Parathyroid adenoma (tissue), 2 donors: Measurements from ENCODE around the gene CDH18.

Experiments used
- H2AFZ ChIP-seq: fragments of 300-600 bp; sonication (generic); one replicate; pipeline ENCODE4 v1.7.0; 2017; ENCODE audit warnings: antibody characterized with exemption, mild to moderate bottlenecking
- H3K27ac ChIP-seq: fragments of 300-600 bp; sonication (generic); one replicate; pipeline ENCODE4 v1.7.0; 2017
- H3K27me3 ChIP-seq: fragments of 300-600 bp; sonication (generic); one replicate; pipeline ENCODE4 v1.7.0; 2017; ENCODE audit warnings: low read length; ENCODE audit not compliant: control insufficient read depth, insufficient read depth
- H3K36me3 ChIP-seq: fragments of 300-600 bp; sonication (generic); one replicate; pipeline ENCODE4 v1.7.0; 2017; ENCODE audit warnings: low read length; ENCODE audit not compliant: control insufficient read depth, insufficient read depth
- H3K4me1 ChIP-seq: fragments of 300-600 bp; sonication (generic); one replicate; pipeline ENCODE4 v1.7.0; 2017; ENCODE audit warnings: control low read depth
- H3K4me2 ChIP-seq: fragments of 300-600 bp; sonication (generic); one replicate; pipeline ENCODE4 v1.7.0; 2017; ENCODE audit warnings: low read length
- H3K4me3 ChIP-seq: fragments of 300-600 bp; sonication (generic); one replicate; pipeline ENCODE4 v1.7.0; 2017; ENCODE audit warnings: low read depth, low read length
- H3K79me2 ChIP-seq: fragments of 300-600 bp; sonication (generic); one replicate; pipeline ENCODE4 v1.7.0; 2017; ENCODE audit warnings: control low read depth
- H3K9ac ChIP-seq: fragments of 300-600 bp; sonication (generic); one replicate; pipeline ENCODE4 v1.7.0; 2017; ENCODE audit warnings: mild to moderate bottlenecking
- H3K9me3 ChIP-seq: fragments of 300-600 bp; sonication (generic); one replicate; pipeline ENCODE4 v1.7.0; 2017; ENCODE audit warnings: low read length; ENCODE audit not compliant: control insufficient read depth
- TF ChIP-seq, protein P1 (sequence below): fragments of 300-600 bp; sonication (generic); IDR thresholded peaks from one replicate; pipeline ENCODE4 v1.7.0; 2017; ENCODE audit warnings: antibody characterized with exemption, mild to moderate bottlenecking
- donor health status: primary hyperparathyroidism.

CDH18 gene

DNA sequence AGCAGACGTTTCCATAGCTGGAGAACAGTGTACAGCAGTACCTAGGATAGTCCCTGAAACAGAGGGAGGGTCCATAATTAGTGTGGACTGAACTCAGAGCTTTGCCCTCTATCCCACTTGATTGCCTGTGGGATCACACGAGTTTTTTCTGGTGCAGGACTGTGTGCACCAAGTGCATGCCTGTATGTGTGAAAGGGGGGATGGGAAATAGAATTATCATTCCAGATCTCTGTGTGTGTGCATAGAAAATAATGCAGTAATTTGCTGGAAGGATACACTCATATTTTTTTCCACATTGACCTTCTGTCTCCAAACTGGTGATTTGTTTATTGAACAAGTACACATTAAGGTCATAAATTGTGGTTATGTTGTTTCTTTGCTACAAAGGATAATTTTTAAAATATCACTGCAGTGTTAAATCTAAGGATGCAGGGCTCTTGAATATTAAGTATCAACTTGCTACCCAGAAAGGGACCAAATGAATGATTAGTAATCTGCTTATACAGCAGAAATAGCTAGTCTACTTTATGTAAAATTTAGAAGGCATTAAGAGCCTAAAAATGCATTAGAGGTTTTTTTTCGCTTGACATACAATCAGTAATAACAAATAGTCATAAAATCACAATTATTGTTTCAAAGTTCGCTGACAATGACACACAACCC lies 292.9 kb downstream of the CDH18 start:
- Histone ChIP-seq H3K4me2 (no peak overlapping the region), H3K27ac (no peak overlapping the region), H3K4me1 (no peaks in the 10 kb centered on the region), H3K4me3 (no peak overlapping the region), H3K9me3 (no peaks in the 10 kb centered on the region), H3K27me3 (no peaks in the 10 kb centered on the region), H2AFZ (no peak overlapping the region), H3K79me2 (no peaks in the 10 kb centered on the region), H3K36me3 (no peaks in the 10 kb centered on the region), H3K9ac (no peak overlapping the region)
- TF ChIP-seq, protein P1, sequence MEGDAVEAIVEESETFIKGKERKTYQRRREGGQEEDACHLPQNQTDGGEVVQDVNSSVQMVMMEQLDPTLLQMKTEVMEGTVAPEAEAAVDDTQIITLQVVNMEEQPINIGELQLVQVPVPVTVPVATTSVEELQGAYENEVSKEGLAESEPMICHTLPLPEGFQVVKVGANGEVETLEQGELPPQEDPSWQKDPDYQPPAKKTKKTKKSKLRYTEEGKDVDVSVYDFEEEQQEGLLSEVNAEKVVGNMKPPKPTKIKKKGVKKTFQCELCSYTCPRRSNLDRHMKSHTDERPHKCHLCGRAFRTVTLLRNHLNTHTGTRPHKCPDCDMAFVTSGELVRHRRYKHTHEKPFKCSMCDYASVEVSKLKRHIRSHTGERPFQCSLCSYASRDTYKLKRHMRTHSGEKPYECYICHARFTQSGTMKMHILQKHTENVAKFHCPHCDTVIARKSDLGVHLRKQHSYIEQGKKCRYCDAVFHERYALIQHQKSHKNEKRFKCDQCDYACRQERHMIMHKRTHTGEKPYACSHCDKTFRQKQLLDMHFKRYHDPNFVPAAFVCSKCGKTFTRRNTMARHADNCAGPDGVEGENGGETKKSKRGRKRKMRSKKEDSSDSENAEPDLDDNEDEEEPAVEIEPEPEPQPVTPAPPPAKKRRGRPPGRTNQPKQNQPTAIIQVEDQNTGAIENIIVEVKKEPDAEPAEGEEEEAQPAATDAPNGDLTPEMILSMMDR: no peak

DNA sequence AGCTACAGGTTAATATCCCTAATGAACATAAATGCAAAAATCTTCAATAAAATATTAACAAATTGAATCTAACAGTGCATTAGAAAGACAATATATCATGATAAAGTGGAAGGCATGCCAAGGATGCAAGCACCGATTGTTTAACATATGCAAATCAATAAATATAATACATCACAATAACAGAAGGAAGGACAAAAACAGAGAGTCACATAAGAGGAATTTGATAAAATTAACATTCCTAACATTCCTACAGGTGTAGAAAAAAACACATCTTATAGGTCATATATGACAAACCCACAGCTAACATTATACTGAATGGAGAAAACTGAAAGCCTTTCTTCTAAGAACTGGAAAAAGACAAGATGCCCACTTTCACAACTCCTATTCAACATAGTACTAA lies 297.0 kb downstream of the CDH18 start:
- H3K4me3 ChIP-seq: no peak overlapping the region
- H2AFZ ChIP-seq: no peak overlapping the region
- H3K9ac ChIP-seq: no peak overlapping the region
- H3K27me3 ChIP-seq: no peaks in the 10 kb centered on the region
- TF ChIP-seq, protein P1: no peak
- H3K4me1 ChIP-seq: no peaks in the 10 kb centered on the region
- H3K36me3 ChIP-seq: no peaks in the 10 kb centered on the region
- no peaks in the 10 kb centered on the region for H3K79me2 ChIP-seq
- no peaks in the 10 kb centered on the region for H3K9me3 ChIP-seq
- no peak overlapping the region for H3K27ac ChIP-seq
- H3K4me2 ChIP-seq: no peak overlapping the region

- H3K4me1 ChIP-seq: no peaks in the 10 kb centered on the region
- H3K27ac ChIP-seq: no peak overlapping the region
- TF ChIP-seq, protein P1: no peak
- no peaks in the 10 kb centered on the region for H3K27me3 ChIP-seq
- H3K4me2 ChIP-seq: no peak overlapping the region
- H2AFZ ChIP-seq: no peak overlapping the region
- H3K9ac ChIP-seq: no peak overlapping the region
- no peaks in the 10 kb centered on the region for H3K79me2 ChIP-seq
- no peaks in the 10 kb centered on the region for H3K9me3 ChIP-seq
- no peak overlapping the region for H3K4me3 ChIP-seq
- H3K36me3 ChIP-seq: no peaks in the 10 kb centered on the region
Observed at GRCh38 chr5:19685473-19685872, 302.5 kb downstream of the CDH18 start.

DNA sequence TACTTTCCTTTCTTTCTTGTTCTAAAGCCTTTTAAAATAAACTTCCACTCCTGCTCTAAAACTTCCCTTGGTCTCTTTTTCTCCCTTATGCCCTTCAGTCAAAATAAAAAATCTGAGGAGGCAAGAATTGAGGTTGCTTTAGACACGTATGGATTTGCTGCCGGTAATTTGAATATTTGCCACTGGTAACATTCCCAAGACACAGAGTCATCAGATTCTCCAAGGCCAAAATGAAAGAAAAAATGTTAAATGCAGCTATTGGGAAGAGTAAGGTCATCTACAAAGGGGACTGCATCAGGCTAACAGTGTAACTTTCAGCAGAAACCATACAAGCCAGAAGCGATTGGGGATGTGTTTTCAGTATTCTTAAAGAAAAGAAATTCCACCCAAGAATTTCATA lies 311.1 kb downstream of the CDH18 start:
- TF ChIP-seq, protein P1: no peak
- H3K79me2 ChIP-seq: no peaks in the 10 kb centered on the region
- no peak overlapping the region for H3K9ac ChIP-seq
- H3K27ac ChIP-seq: no peak overlapping the region
- no peaks in the 10 kb centered on the region for H3K36me3 ChIP-seq
- peaks cover 2% of the 10 kb centered on the region for H3K9me3 ChIP-seq
- no peaks in the 10 kb centered on the region for H3K4me1 ChIP-seq
- no peak overlapping the region for H3K4me3 ChIP-seq
- no peak overlapping the region for H3K4me2 ChIP-seq
- H3K27me3 ChIP-seq: no peaks in the 10 kb centered on the region
- H2AFZ ChIP-seq: no peak overlapping the region

- Histone ChIP-seq H3K27ac (no peak overlapping the region), H3K36me3 (no peaks in the 10 kb centered on the region), H3K9ac (no peak overlapping the region), H2AFZ (no peak overlapping the region), H3K9me3 (no peaks in the 10 kb centered on the region), H3K4me2 (no peak overlapping the region), H3K27me3 (no peaks in the 10 kb centered on the region), H3K79me2 (no peaks in the 10 kb centered on the region), H3K4me3 (no peak overlapping the region), H3K4me1 (no peaks in the 10 kb centered on the region)
- TF ChIP-seq, protein P1: no peak
Observed at GRCh38 chr5:19660679-19661078, 327.3 kb downstream of the CDH18 start.
